Mammary epithelial cell (primary cell): Measurements from ENCODE around the gene KAT6B.

Experiments
- EZH2 ChIP-seq: IDR thresholded peaks from 2 replicates; pipeline ENCODE4 v1.6.1; 2012; ENCODE audit warnings: low read length, inconsistent platforms, borderline replicate concordance
- TF ChIP-seq, protein P1 (sequence below), 2 donors: IDR thresholded peaks in 1 of 2; conservative IDR thresholded peaks in 1 of 2; 2 replicates each; pipeline ENCODE4 v1.5.1; 2011 to 2012; ENCODE audit warnings: inconsistent platforms in 2 of 2, low read length in 2 of 2, mild to moderate bottlenecking in 2 of 2, control low read depth in 1 of 2, low read depth in 1 of 2; ENCODE audit not compliant: insufficient read depth in 1 of 2; ENCODE audit errors: extremely low read depth in 1 of 2

DNA sequence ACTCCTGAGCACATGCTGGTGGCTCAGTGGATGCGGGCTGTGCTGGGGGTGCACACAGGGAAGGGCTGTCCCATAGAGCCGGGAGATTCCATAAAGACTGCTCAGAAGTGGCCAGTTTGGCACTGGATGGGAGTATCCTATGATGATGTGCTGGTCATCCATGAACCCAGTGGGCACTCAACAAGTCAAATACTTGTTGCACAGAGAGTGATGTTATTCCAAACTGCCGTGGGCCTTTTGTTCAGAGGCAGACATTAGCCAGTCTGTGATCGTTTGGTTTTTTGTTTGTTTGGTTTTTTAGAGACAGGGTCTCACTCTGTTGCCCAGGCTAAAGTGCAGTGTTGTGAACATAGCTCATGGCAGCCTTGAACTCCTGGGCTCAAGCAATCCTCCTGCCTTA, 254.2 kb downstream of the KAT6B start:
- TF ChIP-seq, protein P1, sequence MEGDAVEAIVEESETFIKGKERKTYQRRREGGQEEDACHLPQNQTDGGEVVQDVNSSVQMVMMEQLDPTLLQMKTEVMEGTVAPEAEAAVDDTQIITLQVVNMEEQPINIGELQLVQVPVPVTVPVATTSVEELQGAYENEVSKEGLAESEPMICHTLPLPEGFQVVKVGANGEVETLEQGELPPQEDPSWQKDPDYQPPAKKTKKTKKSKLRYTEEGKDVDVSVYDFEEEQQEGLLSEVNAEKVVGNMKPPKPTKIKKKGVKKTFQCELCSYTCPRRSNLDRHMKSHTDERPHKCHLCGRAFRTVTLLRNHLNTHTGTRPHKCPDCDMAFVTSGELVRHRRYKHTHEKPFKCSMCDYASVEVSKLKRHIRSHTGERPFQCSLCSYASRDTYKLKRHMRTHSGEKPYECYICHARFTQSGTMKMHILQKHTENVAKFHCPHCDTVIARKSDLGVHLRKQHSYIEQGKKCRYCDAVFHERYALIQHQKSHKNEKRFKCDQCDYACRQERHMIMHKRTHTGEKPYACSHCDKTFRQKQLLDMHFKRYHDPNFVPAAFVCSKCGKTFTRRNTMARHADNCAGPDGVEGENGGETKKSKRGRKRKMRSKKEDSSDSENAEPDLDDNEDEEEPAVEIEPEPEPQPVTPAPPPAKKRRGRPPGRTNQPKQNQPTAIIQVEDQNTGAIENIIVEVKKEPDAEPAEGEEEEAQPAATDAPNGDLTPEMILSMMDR (conservative IDR thresholded peaks at IDR 0.05 in 1 of 2, IDR thresholded peaks at IDR 0.05 in 1 of 2; ENCODE audit: extremely low read depth in 1 of 2, insufficient read depth in 1 of 2, low read depth in 1 of 2, low read length in 2 of 2) = no peak
- no peak for TF ChIP-seq EZH2
